ENCODE results near the gene SEPTIN14.

DNA sequence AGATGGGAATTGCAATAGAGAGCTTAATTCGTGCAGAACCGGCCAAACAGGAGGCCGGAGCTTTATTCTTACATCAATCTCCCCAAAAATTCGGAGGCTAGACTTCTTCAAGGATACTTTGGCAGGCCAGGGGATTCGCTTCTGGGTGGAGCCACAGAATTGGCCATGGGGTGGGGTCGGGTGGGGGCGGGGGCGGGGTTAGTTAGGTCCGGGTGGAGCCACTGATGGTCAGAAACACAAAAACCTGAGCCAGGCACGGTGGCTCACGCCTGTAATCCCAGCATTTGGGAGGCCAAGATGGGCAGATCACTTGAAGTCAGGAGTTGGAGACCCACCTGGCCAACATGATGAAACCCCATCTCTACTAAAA is 87.5 kb downstream of the SEPTIN14 start:
- no peak for TF ChIP-seq GATA2 (IDR thresholded peaks at IDR 0.05; ENCODE audit: low read depth, low read length)
- no peak for TF ChIP-seq GATA3 (IDR thresholded peaks at IDR 0.05; ENCODE audit: low read depth, low read length)

All from SH-SY5Y (cell line).